ENCODE data around the gene ANK2. TPM values are rescaled to one million over a fixed set of nuclear protein-coding genes. Genes with fewer than 3 reads are reported as not detected.

Gene ANK2
- total and polyA plus RNA-seq, 5 donors from 2014 or later, result not detected

DNA sequence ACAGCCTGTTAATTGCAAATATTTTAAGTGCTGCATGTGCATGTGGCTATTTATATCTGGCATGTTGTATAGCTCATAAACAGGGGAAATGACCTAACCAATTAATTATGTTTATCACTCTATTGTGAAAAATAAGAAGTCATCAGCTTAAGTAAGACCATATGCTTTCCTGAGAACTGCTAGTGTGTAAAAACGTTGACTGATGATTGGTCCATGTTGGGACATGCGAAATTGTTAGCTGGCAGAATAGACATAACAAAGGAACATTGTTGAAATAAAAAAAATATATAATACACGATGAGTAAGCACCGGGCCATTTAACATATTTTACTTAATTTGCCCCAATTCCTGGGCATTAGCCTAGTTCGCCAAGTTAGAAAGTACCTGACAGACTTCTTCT, 207.5 kb downstream of the ANK2 start:
- H3K9me3 ChIP-seq (ENCODE audit: control insufficient read depth in 2 of 2, low read length in 2 of 2), result no peaks in the 10 kb centered on the region
- no peak for ATAC-seq (ENCODE audit: low read depth in 2 of 2)
- H3K4me3 ChIP-seq (ENCODE audit: low read depth, low read length), result no peak overlapping the region
- H3K36me3 ChIP-seq (ENCODE audit: control insufficient read depth, insufficient read depth, low read length), result no peaks in the 10 kb centered on the region
- H3K27ac Mint-ChIP-seq, result no peak overlapping the region
- H3K4me1 ChIP-seq (ENCODE audit: control insufficient read depth, insufficient read depth, low read length, poor library complexity, severe bottlenecking), result no peaks in the 10 kb centered on the region
- H3K27ac ChIP-seq (ENCODE audit: insufficient read depth, low read length, poor library complexity, severe bottlenecking), result no peak overlapping the region
- H3K27me3 ChIP-seq (ENCODE audit: control insufficient read depth, insufficient read depth, low read length), result no peaks in the 10 kb centered on the region
- no peaks in the 10 kb centered on the region for H3K4me1 Mint-ChIP-seq
- DNase-seq, result no peak
- H3K36me3 Mint-ChIP-seq, result no peaks in the 10 kb centered on the region
- peaks cover 4% of the 10 kb centered on the region for H3K27me3 Mint-ChIP-seq
- peaks cover 0 to 2% (median 0%) of the 10 kb centered on the region in 7 donors for H3K9me3 Mint-ChIP-seq
- H3K4me3 Mint-ChIP-seq, result no peak overlapping the region

GRCh38 chr4:113260688-113261087, 211.2 kb downstream of the ANK2 start:
- Mint-ChIP-seq H3K4me3 (no peak overlapping the region), H3K9me3 (peaks cover 0 to 3% (median 0%) of the 10 kb centered on the region in 7 donors), H3K27ac (no peak overlapping the region), H3K4me1 (no peaks in the 10 kb centered on the region), H3K36me3 (no peaks in the 10 kb centered on the region), H3K27me3 (peaks cover 4% of the 10 kb centered on the region)
- Histone ChIP-seq H3K4me1 (ENCODE audit: control insufficient read depth, insufficient read depth, low read length, poor library complexity, severe bottlenecking) (no peaks in the 10 kb centered on the region), H3K27me3 (ENCODE audit: control insufficient read depth, insufficient read depth, low read length) (no peaks in the 10 kb centered on the region), H3K27ac (ENCODE audit: insufficient read depth, low read length, poor library complexity, severe bottlenecking) (no peak overlapping the region), H3K36me3 (ENCODE audit: control insufficient read depth, insufficient read depth, low read length) (no peaks in the 10 kb centered on the region), H3K4me3 (ENCODE audit: low read depth, low read length) (no peak overlapping the region), H3K9me3 (ENCODE audit: control insufficient read depth in 2 of 2, low read length in 2 of 2) (no peaks in the 10 kb centered on the region)
- ATAC-seq (ENCODE audit: low read depth in 2 of 2), result no peak
- DNase-seq, result no peak

DNA sequence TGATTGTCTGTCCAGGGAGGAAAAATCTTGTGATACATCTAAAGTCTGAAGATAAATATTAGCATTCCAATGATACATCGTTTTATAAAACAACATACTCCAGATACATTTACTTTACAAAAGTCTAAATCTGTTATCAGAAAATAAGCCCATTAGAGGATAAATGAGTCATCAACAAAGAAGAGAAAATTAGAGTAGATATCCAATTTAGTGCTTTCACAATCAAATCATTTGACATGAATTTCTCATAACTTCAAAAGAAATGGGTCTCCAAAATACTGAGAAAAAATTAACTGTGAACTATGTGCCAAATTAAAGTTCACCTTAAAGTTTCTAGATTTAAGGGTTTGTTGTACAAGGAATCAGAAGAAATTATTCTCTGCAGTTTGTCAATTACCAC, 213.8 kb downstream of the ANK2 start:
- DNase-seq (no peak), ATAC-seq (ENCODE audit: low read depth in 2 of 2) (no peak)
- Mint-ChIP-seq H3K4me1 (no peaks in the 10 kb centered on the region), H3K4me3 (no peak overlapping the region), H3K27me3 (no peaks in the 10 kb centered on the region), H3K27ac (no peak overlapping the region), H3K9me3 (peaks cover 0 to 3% (median 0%) of the 10 kb centered on the region in 7 donors), H3K36me3 (no peaks in the 10 kb centered on the region)
- Histone ChIP-seq H3K27me3 (ENCODE audit: control insufficient read depth, insufficient read depth, low read length) (no peaks in the 10 kb centered on the region), H3K9me3 (ENCODE audit: control insufficient read depth in 2 of 2, low read length in 2 of 2) (no peaks in the 10 kb centered on the region), H3K27ac (ENCODE audit: insufficient read depth, low read length, poor library complexity, severe bottlenecking) (no peak overlapping the region), H3K4me1 (ENCODE audit: control insufficient read depth, insufficient read depth, low read length, poor library complexity, severe bottlenecking) (no peaks in the 10 kb centered on the region), H3K4me3 (ENCODE audit: low read depth, low read length) (no peak overlapping the region), H3K36me3 (ENCODE audit: control insufficient read depth, insufficient read depth, low read length) (no peaks in the 10 kb centered on the region)

GRCh38 chr4:113270520-113271319, 221.3 kb downstream of the ANK2 start:
- Mint-ChIP-seq H3K4me3 (no peak overlapping the region), H3K27me3 (no peaks in the 10 kb centered on the region), H3K36me3 (no peaks in the 10 kb centered on the region), H3K9me3 (peaks cover 0 to 2% (median 0%) of the 10 kb centered on the region in 7 donors), H3K27ac (no peak overlapping the region), H3K4me1 (no peaks in the 10 kb centered on the region)
- no peak for DNase-seq
- no peak for ATAC-seq (ENCODE audit: low read depth in 2 of 2)
- Histone ChIP-seq H3K4me3 (ENCODE audit: low read depth, low read length) (no peak overlapping the region), H3K36me3 (ENCODE audit: control insufficient read depth, insufficient read depth, low read length) (no peaks in the 10 kb centered on the region), H3K4me1 (ENCODE audit: control insufficient read depth, insufficient read depth, low read length, poor library complexity, severe bottlenecking) (no peaks in the 10 kb centered on the region), H3K27ac (ENCODE audit: insufficient read depth, low read length, poor library complexity, severe bottlenecking) (no peak overlapping the region), H3K9me3 (ENCODE audit: control insufficient read depth in 2 of 2, low read length in 2 of 2) (no peaks in the 10 kb centered on the region), H3K27me3 (ENCODE audit: control insufficient read depth, insufficient read depth, low read length) (no peaks in the 10 kb centered on the region)

DNA sequence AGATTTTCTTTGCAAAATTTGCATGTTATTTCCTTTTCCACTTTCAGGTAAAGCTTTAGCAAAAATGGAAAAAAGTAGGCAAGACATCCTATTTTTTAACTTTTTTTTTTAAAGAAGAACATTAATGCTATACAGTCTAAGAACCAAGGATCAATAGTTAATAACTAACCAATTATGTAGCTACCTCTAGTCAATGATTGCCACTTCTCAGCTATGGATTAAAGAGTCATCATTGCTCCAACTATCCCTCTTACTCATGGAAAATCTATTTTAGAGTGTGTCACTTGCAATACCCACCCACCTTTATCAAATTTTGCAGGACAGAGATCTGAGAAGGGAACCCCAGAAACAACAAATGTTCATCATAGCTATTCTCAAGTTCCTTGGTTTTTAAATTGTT, 223.1 kb downstream of the ANK2 start:
- DNase-seq (no peak), ATAC-seq (ENCODE audit: low read depth in 2 of 2) (no peak)
- no peak overlapping the region for H3K27ac ChIP-seq (ENCODE audit: insufficient read depth, low read length, poor library complexity, severe bottlenecking)
- no peaks in the 10 kb centered on the region for H3K27me3 ChIP-seq (ENCODE audit: control insufficient read depth, insufficient read depth, low read length)
- no peak overlapping the region for H3K4me3 ChIP-seq (ENCODE audit: low read depth, low read length)
- no peaks in the 10 kb centered on the region for H3K4me1 ChIP-seq (ENCODE audit: control insufficient read depth, insufficient read depth, low read length, poor library complexity, severe bottlenecking)
- H3K27me3 Mint-ChIP-seq, result no peaks in the 10 kb centered on the region
- no peaks in the 10 kb centered on the region for H3K36me3 ChIP-seq (ENCODE audit: control insufficient read depth, insufficient read depth, low read length)
- no peak overlapping the region for H3K27ac Mint-ChIP-seq
- no peaks in the 10 kb centered on the region for H3K4me1 Mint-ChIP-seq
- no peaks in the 10 kb centered on the region for H3K9me3 ChIP-seq (ENCODE audit: control insufficient read depth in 2 of 2, low read length in 2 of 2)
- no peak overlapping the region for H3K4me3 Mint-ChIP-seq
- peaks cover 0 to 2% (median 0%) of the 10 kb centered on the region in 7 donors for H3K9me3 Mint-ChIP-seq
- H3K36me3 Mint-ChIP-seq, result no peaks in the 10 kb centered on the region

DNA sequence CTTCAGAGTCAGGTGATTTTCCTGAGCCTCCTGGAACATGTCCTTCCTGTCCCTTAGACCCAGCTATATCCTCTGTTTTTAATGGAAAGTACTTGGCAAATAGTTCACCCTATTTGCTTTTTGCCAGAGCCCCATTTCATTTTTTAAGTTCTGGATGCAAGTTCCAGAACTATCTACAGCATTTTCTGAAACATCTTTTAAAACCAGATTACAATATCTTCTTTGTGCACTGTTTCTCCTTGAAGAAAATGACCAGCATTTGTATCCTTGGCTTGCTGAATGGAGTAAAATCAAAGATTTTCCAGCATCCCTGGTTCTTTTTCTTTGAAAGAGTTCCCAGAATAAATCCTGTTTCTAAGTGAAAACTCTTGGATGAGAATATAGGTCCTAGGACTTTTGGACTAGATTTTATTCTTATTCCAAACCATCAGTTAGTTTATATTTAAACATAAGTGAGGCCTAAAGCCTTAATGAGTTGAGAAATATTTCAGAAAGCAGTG, 224.3 kb downstream of the ANK2 start:
- ATAC-seq (ENCODE audit: low read depth in 2 of 2), result no peak
- Mint-ChIP-seq H3K27me3 (no peaks in the 10 kb centered on the region), H3K4me3 (no peak overlapping the region), H3K4me1 (no peaks in the 10 kb centered on the region), H3K36me3 (no peaks in the 10 kb centered on the region), H3K27ac (no peak overlapping the region), H3K9me3 (peaks cover 0 to 2% (median 0%) of the 10 kb centered on the region in 7 donors)
- peaks cover 4% of the 10 kb centered on the region for H3K27me3 ChIP-seq (ENCODE audit: control insufficient read depth, insufficient read depth, low read length)
- no peak for DNase-seq
- no peak overlapping the region for H3K27ac ChIP-seq (ENCODE audit: insufficient read depth, low read length, poor library complexity, severe bottlenecking)
- H3K9me3 ChIP-seq (ENCODE audit: control insufficient read depth in 2 of 2, low read length in 2 of 2), result no peaks in the 10 kb centered on the region
- no peak overlapping the region for H3K4me3 ChIP-seq (ENCODE audit: low read depth, low read length)
- H3K36me3 ChIP-seq (ENCODE audit: control insufficient read depth, insufficient read depth, low read length), result no peaks in the 10 kb centered on the region
- H3K4me1 ChIP-seq (ENCODE audit: control insufficient read depth, insufficient read depth, low read length, poor library complexity, severe bottlenecking), result no peaks in the 10 kb centered on the region

- H3K4me1 Mint-ChIP-seq, result no peaks in the 10 kb centered on the region
- H3K27me3 Mint-ChIP-seq, result no peaks in the 10 kb centered on the region
- H3K36me3 Mint-ChIP-seq, result no peaks in the 10 kb centered on the region
- H3K4me3 Mint-ChIP-seq, result no peak overlapping the region
- H3K9me3 Mint-ChIP-seq, result peaks cover 0 to 2% (median 0%) of the 10 kb centered on the region in 7 donors
- Histone ChIP-seq H3K9me3 (ENCODE audit: control insufficient read depth in 2 of 2, low read length in 2 of 2) (no peaks in the 10 kb centered on the region), H3K36me3 (ENCODE audit: control insufficient read depth, insufficient read depth, low read length) (no peaks in the 10 kb centered on the region), H3K4me1 (ENCODE audit: control insufficient read depth, insufficient read depth, low read length, poor library complexity, severe bottlenecking) (no peaks in the 10 kb centered on the region), H3K4me3 (ENCODE audit: low read depth, low read length) (no peak overlapping the region), H3K27ac (ENCODE audit: insufficient read depth, low read length, poor library complexity, severe bottlenecking) (no peak overlapping the region), H3K27me3 (ENCODE audit: control insufficient read depth, insufficient read depth, low read length) (peaks cover 4% of the 10 kb centered on the region)
- ATAC-seq (ENCODE audit: low read depth in 2 of 2), result no peak
- H3K27ac Mint-ChIP-seq, result no peak overlapping the region
- DNase-seq, result no peak
These were observed 227.2 kb downstream of the ANK2 start for GRCh38 chr4:113276464-113277170.

Measured in CD4-positive, CD25-positive, alpha-beta regulatory T cell (primary cell).